Keratinocyte (primary cell): ENCODE measurements around the gene DMBX1.

ENCODE experiments used
- CTCF ChIP-seq, 3 experiments: IDR thresholded peaks in 1 of 3; conservative IDR thresholded peaks in 1 of 3; optimal IDR thresholded peaks in 1 of 3; 2 replicates in 2 of 3; 3 replicates in 1 of 3; pipeline versions ENCODE3 to v1.5.1; 2011; ENCODE audit warnings: low read length in 3 of 3, mild to moderate bottlenecking in 3 of 3, moderate library complexity in 2 of 3, control low read depth in 1 of 3, inconsistent platforms in 1 of 3; ENCODE audit not compliant: insufficient read depth in 2 of 3; ENCODE audit errors: extremely low read depth in 1 of 3
- EZH2 ChIP-seq: IDR thresholded peaks from one replicate; pipeline ENCODE4 v1.6.1; 2012; ENCODE audit warnings: inconsistent platforms, mild to moderate bottlenecking, low read length, moderate library complexity

GRCh38 chr1:46444466-46444865 is 45.2 kb upstream of the DMBX1 start:
- TF ChIP-seq CTCF (optimal IDR thresholded peaks at IDR 0.05 in 1 of 3, IDR thresholded peaks at IDR 0.05 in 1 of 3, conservative IDR thresholded peaks at IDR 0.05 in 1 of 3; ENCODE audit: extremely low read depth in 1 of 3, insufficient read depth in 2 of 3, low read length in 3 of 3) (no peak), EZH2 (no peak)
